ENCODE results near the gene IL1R2. TPM values are rescaled to one million over a fixed set of nuclear protein-coding genes. Genes with fewer than 3 reads are reported as not detected.

Gene IL1R2
- total and polyA plus RNA-seq, 2 of the 8 experiments (the other 6 are each of a cell fraction or from before 2014, with no cell fraction given) = 0.06 TPM; not detected in 1

- TF ChIP-seq PHF8 (conservative IDR thresholded peaks at IDR 0.05; ENCODE audit: low read depth, low read length) = no peak
Observed at GRCh38 chr2:102073168-102073724, 81.5 kb downstream of the IL1R2 start (continued).
